Stomach (tissue), 9 donors: ENCODE data around the gene SNAPC4. TPM values are rescaled to one million over a fixed set of nuclear protein-coding genes. Genes with fewer than 3 reads are reported as not detected.

Source experiments
- DNase-seq, 2 donors: peaks; one replicate each; pipeline versions ENCODE4 v3.0.0 to v3.0.0-alpha.2; 2013 to 2019
- H3K27ac ChIP-seq, 5 donors: fragments of 200-600 bp in 4 of 5; sonication (generic) in 4 of 5; one replicate each; pipeline ENCODE4 v1.5.1; 2013 to 2019; ENCODE audit warnings: mild to moderate bottlenecking in 1 of 5, moderate library complexity in 1 of 5
- H3K27me3 ChIP-seq, 3 donors: fragments of 200-600 bp; sonication (generic); one replicate each; pipeline ENCODE4 v1.5.1; 2017 to 2019; ENCODE audit warnings: mixed run types in 1 of 3
- H3K36me3 ChIP-seq, 4 donors: fragments of 200-600 bp; sonication (generic); 1 replicate in 3 of 4; 2 replicates in 1 of 4; pipeline ENCODE4 v1.5.1; 2016 to 2019
- H3K4me1 ChIP-seq, 4 donors: fragments of 200-600 bp; sonication (generic); one replicate each; pipeline ENCODE4 v1.5.1; 2016 to 2019
- H3K4me3 ChIP-seq, 4 donors: fragments of 200-600 bp; sonication (generic) in 3 of 4; one replicate each; pipeline ENCODE4 v1.5.1; 2016 to 2019; ENCODE audit warnings: mild to moderate bottlenecking in 1 of 4
- H3K9me3 ChIP-seq, 4 donors: fragments of 200-600 bp; sonication (generic); one replicate each; pipeline ENCODE4 v1.5.1; 2016 to 2019
- EP300 ChIP-seq: sonication (generic); formaldehyde crosslinking; IDR thresholded peaks from one replicate; pipeline ENCODE4 v1.6.1; 2017; ENCODE audit warnings: antibody characterized with exemption
- POLR2A ChIP-seq, 4 donors: fragments of 450-650 bp; IDR thresholded peaks; one replicate each; pipeline ENCODE4 v1.6.1; 2016; ENCODE audit warnings: antibody characterized with exemption in 4 of 4, control low read depth in 2 of 4, mild to moderate bottlenecking in 1 of 4, moderate library complexity in 1 of 4
- POLR2AphosphoS5 ChIP-seq, 3 donors: sonication (generic); formaldehyde crosslinking; IDR thresholded peaks; one replicate each; pipeline ENCODE4 v1.6.1; 2016; ENCODE audit warnings: antibody characterized with exemption in 3 of 3
- WGBS, 5 donors: extraction: QIAGEN DNeasy Blood & Tissue Kit in 3 of 5; methylation state at CpG; one replicate each; pipeline versions ENCODE4 v1.1.5 to v1.1.7; 2013 to 2018; 5-methylcytosine and 5-hydroxymethylcytosine counted together
- intact Hi-C: fragments of 100-400 bp; cut with DNase I; formaldehyde crosslinking; loops from one replicate; pipeline ENCODE4 v1.15.1; 2023; ENCODE audit warnings: low total_unique reads
- polyA plus RNA-seq, 3 donors: library from polyadenylated mRNA; stranded (reverse); fragments of 200-250 nt; gene quantifications; one replicate each; pipeline ENCODE4 v1.2.3, GENCODE V29; 2013
- total RNA-seq, 5 donors: library from RNA; depleted of rRNA; stranded (reverse); fragments of >200 nt; gene quantifications; one replicate each; pipeline versions ENCODE4 v1.1.0 to v1.2.3, GENCODE V29; 2014 to 2016
- TF ChIP-seq, protein P1 (sequence below), 7 experiments: fragments of 450-650 bp in 4 of 7; fragments of 200-600 bp in 3 of 7; sonication (generic) in 3 of 7; IDR thresholded peaks; one replicate each; pipeline ENCODE4 v1.5.1; 2016 to 2019; ENCODE audit warnings: antibody characterized with exemption in 7 of 7, control low read depth in 2 of 7, mild to moderate bottlenecking in 1 of 7
- donor health status: healthy with polysubstance abuse.
- donor health status: Bipolar disorder and iron deficiency.
- donor health status: healthy.

Gene SNAPC4
- total and polyA plus RNA-seq, 8 donors: 1.8 to 58.2 (median 4.4) TPM

DNA sequence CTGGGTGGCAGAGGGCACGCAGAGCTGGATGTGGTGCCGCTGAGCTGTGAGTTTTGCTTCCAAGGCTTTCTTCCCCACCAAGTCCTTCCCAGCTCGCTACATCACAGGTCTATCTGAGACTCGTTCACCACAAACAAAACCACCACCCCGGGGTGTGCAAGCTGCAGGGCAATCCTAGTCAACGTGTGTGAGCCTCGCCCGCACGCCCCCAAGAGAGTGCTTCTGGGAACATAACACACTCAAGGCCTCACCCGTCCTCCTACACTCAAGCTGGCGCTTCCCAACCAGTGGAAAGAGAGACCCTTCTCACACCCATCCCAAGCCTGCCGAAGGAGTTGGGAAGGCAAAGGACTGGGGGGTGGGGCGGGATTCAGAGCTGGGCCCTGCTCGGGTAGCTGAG lies 10.6 kb downstream of the SNAPC4 start:
- no peaks in the 10 kb centered on the region for H3K27me3 ChIP-seq
- intact Hi-C loops: no loop called here
- H3K4me1 ChIP-seq: no peaks in the 10 kb centered on the region
- no peak overlapping the region for H3K4me3 ChIP-seq
- no peak for DNase-seq
- WGBS, 5 donors: 76 to 86% (median 79%) methylated on average over 14 of the region's 14 CpGs
- H3K9me3 ChIP-seq: no peaks in the 10 kb centered on the region
- H3K36me3 ChIP-seq: peaks cover 43 to 100% (median 99%) of the 10 kb centered on the region in 4 donors
- H3K27ac ChIP-seq: no peak overlapping the region
- TF ChIP-seq EP300: no peak
- TF ChIP-seq, protein P1, sequence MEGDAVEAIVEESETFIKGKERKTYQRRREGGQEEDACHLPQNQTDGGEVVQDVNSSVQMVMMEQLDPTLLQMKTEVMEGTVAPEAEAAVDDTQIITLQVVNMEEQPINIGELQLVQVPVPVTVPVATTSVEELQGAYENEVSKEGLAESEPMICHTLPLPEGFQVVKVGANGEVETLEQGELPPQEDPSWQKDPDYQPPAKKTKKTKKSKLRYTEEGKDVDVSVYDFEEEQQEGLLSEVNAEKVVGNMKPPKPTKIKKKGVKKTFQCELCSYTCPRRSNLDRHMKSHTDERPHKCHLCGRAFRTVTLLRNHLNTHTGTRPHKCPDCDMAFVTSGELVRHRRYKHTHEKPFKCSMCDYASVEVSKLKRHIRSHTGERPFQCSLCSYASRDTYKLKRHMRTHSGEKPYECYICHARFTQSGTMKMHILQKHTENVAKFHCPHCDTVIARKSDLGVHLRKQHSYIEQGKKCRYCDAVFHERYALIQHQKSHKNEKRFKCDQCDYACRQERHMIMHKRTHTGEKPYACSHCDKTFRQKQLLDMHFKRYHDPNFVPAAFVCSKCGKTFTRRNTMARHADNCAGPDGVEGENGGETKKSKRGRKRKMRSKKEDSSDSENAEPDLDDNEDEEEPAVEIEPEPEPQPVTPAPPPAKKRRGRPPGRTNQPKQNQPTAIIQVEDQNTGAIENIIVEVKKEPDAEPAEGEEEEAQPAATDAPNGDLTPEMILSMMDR (IDR thresholded peaks at IDR 0.05): no peak
- no peak for TF ChIP-seq POLR2AphosphoS5 (IDR thresholded peaks at IDR 0.05)
- TF ChIP-seq POLR2A (IDR thresholded peaks at IDR 0.05): no peak

DNA sequence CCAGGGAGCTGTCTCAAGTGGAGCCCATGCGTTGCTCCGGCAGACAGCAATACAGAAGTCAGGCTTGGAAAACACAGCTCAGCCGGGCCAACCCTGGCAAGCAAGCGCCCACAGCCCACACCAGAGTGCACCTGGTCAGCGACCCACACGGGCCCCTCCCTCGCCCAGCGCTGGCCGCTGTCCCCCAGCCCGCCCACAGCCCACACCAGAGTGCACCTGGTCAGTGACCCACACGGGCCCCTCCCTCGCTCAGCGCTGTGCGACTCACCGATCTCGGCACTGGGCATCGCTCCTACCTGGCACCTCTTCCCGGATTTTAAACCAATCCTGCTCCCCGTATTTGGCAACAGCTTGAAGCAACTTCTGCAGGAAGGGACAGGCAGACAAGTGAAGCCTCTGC lies 12.8 kb downstream of the SNAPC4 start:
- Histone ChIP-seq H3K36me3 (peaks cover 36 to 100% (median 99%) of the 10 kb centered on the region in 4 donors), H3K27me3 (no peaks in the 10 kb centered on the region), H3K9me3 (no peaks in the 10 kb centered on the region), H3K4me3 (no peak overlapping the region), H3K4me1 (no peaks in the 10 kb centered on the region), H3K27ac (no peak overlapping the region)
- 95 to 98% (median 97%) methylated on average over 10 to 19 of the region's 19 CpGs for WGBS, 5 donors
- TF ChIP-seq EP300 (no peak), POLR2AphosphoS5 (IDR thresholded peaks at IDR 0.05) (no peak), POLR2A (IDR thresholded peaks at IDR 0.05) (no peak)
- TF ChIP-seq, protein P1 (IDR thresholded peaks at IDR 0.05): no peak
- intact Hi-C loops: no loop called here
- DNase-seq: no peak

DNA sequence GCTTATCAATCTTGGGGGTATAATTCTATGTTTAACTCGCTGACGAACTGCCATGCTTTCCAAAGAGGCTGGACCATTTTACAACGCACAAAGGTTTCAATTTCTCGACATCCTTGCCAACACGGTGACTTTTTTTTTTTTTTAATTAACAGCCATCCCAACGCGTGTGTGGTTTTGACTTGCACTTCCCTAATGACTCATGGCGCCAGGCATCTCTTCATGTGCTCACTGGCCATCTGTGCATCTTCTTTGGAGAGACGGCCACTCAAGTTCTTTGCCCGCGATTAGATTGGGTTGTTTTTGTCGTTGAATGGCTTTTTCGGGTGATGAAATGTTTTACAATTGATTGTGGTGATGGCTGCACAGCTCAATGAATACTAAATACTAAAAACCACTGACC lies 14.0 kb downstream of the SNAPC4 start:
- intact Hi-C loops: no loop called here

DNA sequence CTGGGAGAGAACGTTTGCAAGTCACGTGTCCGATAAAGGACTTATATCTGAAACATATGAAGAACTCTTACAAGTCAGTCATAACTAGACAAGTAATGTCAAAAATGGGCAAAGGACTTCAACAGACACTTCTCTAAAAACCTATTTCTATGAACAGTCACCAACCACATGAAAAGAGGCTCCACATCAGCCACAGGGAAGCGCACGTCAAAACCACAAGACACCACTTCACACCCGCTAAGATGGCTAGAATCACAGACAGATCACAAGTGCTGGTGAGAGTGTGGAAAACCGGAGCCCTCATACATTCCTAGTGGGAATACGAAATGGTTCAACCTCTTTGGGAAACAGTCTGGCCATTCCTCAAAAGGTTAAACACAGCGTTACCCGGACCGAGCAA lies 15.0 kb downstream of the SNAPC4 start:
- Histone ChIP-seq H3K36me3 (peaks cover 45 to 100% (median 100%) of the 10 kb centered on the region in 4 donors), H3K27me3 (no peaks in the 10 kb centered on the region), H3K27ac (no peak overlapping the region), H3K9me3 (no peaks in the 10 kb centered on the region), H3K4me1 (no peaks in the 10 kb centered on the region), H3K4me3 (no peak overlapping the region)
- WGBS, 5 donors: 74 to 89% (median 85%) methylated on average over 11 of the region's 11 CpGs
- TF ChIP-seq, protein P1 (IDR thresholded peaks at IDR 0.05): no peak
- no peak for TF ChIP-seq POLR2AphosphoS5 (IDR thresholded peaks at IDR 0.05)
- intact Hi-C loops: no loop called here
- DNase-seq: no peak

More for the DNA sequence above, 14.0 kb downstream of the SNAPC4 start:
- Histone ChIP-seq H3K4me3 (no peak overlapping the region), H3K9me3 (no peaks in the 10 kb centered on the region), H3K27ac (no peak overlapping the region), H3K36me3 (peaks cover 35 to 100% (median 99%) of the 10 kb centered on the region in 4 donors), H3K4me1 (no peaks in the 10 kb centered on the region), H3K27me3 (no peaks in the 10 kb centered on the region)
- TF ChIP-seq EP300 (no peak), POLR2A (IDR thresholded peaks at IDR 0.05) (no peak), POLR2AphosphoS5 (IDR thresholded peaks at IDR 0.05) (no peak)
- TF ChIP-seq, protein P1 (IDR thresholded peaks at IDR 0.05): no peak
- 82 to 91% (median 88%) methylated on average over 13 of the region's 13 CpGs for WGBS, 5 donors
- no peak for DNase-seq
